Cerebellar nuclear complex (tissue), 1 donor: ENCODE measurements around the gene A1BG.

Experiments
- DNase-seq, 2 experiments: peaks; one replicate each; lab custom pipeline; 2025; lab: John Stamatoyannopoulos, UW

The A1BG gene, protein sequence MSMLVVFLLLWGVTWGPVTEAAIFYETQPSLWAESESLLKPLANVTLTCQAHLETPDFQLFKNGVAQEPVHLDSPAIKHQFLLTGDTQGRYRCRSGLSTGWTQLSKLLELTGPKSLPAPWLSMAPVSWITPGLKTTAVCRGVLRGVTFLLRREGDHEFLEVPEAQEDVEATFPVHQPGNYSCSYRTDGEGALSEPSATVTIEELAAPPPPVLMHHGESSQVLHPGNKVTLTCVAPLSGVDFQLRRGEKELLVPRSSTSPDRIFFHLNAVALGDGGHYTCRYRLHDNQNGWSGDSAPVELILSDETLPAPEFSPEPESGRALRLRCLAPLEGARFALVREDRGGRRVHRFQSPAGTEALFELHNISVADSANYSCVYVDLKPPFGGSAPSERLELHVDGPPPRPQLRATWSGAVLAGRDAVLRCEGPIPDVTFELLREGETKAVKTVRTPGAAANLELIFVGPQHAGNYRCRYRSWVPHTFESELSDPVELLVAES

DNA sequence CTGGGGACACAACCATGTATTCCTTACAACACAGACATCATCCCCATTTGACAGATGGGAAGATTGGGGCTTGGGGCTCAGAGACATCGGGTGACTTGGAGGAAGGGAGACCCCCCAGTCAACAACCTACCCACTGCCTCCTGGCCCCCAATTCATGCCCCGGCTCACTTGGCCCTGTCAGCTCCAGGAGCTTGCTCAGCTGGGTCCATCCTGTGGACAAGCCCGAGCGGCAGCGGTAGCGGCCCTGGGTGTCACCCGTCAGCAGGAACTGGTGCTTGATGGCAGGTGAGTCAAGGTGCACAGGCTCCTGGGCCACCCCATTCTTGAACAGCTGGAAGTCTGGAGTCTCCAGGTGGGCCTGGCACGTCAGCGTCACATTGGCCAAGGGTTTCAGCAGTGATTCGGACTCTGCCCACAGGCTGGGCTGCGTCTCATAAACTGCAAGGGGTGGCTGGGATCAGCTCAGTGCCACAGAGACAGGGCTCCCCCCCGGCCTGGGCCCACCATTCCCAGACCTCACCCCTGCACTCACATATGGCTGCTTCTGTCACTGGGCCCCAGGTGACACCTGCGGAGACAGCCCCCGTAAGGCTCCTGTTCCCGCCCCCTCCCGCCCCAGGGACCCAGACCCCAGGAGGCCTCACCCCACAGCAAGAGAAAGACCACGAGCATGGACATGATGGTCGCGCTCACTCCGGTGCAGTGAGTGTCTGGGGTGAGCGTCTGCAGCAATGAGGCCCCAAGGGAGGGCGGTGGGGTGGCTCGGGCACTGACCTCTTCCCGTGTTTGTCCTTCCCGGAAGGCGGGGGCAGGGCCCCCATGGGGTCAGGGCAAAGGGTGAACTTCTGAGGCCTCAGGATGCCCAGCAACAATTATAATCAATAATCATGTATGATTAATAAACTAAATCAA is at the start of gene A1BG:
TSS of gene A1BG (minus strand) at position 733 of the 912 bp plus-strand sequence. CDS start at position 678, 55 bp downstream.
- DNase-seq, result no peak

DNA sequence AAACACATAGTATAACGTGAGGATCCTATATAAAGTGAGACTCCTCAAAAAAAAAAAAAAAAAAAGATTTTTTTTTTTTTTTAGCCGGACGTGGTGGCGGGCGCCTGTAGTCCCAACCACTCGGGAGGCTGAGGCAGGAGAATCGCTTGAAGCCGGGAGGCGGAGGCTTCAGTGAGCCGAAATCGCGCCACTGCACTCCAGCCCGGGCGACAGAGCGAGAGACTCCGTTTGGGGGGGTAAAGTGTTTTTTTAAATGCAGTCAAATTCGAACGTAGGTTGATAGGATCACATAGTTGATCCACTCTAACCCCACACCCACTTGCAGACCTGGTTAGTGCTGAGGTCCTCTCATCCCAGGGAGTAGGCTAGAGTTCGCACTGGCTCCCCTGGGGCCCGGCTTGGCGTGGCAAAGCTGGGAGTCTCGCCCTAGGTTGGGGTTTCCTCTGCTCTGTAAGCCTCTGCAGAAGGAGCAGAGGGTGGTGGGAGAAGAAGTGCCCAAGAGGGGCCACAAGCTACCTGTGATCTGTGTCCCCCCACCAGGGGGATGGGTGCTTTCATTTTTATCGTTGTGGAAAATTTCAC is 48.6 kb upstream of the A1BG start:
- no peak for DNase-seq

DNA sequence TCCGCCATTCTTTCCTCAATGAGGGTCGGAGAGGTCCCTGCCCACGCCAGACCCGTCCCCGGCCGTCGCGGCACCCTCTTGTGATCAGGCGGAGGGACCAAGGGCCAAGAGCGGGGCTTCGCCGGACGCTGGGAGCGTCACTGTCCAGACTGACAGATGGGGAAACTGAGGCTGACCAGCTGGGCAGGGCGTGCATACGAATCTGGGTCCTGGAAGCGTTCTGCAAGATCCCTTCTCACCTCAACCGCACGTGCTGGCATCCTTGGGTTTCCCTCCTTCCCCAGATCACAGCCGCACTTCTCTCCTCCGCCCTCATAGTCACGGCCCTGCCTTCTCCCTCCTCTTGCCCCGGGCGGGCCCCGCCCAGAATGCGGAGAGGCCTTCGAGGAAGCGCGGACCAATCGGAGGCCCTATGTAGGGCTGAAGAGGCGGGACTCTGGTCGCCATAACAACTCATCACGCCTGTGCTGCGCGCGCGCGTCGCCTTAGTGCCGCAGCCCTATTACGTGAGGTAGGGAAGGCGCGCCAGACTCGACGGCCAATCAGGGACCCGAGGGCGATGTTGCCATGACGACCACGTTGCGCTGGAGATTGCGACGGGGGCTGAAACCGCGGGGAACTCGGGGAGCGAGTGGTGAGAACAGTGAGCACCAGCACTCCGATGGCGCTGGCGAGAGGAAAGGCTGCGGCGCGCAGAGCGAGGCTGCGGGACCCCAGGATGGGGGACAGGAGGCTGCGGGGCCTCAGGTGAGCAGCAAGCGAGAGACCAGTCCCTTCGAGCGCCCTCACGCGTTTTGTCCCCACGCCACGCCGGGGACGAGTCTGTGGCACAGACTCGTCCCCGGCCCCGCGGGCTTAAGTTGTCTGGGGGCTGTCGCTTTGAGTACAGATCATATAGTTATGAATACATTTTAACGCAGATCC is 47.9 kb upstream of the A1BG start:
- DNase-seq, result peak; percentile 96 to 99

DNA sequence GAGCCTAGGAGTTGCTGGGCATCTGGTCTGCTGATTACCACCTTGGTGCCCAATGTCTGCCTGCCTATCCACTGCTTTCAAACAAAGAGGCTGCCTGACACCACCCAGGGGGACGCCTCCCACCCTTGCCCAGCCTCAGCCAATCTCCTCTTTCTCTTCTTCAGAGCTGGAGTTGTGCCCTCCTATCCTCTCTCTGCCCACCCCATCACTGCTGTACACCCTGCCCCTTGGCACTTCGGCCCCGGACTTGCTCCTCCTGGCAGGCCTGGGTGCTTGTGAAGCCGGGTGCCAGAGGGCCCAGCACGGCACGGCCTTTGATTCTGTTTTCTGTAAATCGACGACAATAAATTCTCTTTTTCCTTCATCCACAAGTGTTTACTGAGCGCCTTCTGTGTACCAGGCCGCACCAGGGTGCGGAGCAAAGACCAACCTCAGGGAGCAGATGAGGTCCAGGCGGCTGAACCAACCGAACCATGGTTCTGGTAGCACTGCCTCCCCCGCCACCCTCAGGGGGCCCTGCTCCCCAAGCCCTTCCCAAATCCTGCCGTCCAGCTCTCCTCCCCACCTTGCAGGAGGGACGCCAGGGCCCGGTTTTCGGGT is 47.1 kb upstream of the A1BG start:
- peak in 1 of 2 experiments; percentile 68 for DNase-seq

DNA sequence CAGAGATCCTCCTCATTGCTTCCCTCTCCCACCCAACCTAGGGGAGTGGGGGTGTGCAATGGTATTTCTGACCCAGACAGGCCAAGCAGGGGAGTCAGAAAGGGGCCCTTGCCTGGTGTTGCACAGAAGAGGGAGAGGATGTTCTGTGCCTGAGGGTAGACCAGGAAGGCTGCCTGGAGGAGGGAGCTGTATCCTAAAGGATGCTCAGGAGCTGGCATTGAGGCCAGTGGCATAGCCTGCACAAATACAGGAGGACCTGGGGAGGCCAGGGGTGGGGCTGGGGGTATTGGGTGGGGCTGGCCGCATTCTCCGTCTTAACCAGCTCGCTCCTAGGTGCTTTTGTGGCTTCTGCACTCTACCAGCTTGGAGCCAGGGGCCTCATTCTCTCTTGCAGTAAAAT is 46.6 kb upstream of the A1BG start:
- no peak for DNase-seq

DNA sequence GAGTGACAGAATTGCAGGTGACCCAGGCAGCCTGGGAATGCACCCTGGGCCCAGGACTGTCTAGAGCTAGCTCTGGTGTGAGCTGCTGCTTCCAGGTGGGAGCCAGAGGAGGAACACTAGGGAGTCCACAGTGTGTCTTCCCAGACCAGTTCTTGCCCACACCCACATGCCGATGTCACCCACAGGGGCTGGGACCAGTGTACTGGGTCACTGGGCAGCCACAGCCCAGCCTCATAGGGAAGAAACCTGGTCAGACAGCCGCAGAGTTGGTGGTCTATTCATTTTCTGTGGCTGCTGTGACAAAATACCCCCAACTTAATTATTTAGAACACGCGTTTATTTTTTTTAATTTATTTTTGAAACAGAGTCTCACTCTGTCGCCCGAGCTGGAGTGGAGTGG is 45.3 kb upstream of the A1BG start:
- DNase-seq, result no peak

DNA sequence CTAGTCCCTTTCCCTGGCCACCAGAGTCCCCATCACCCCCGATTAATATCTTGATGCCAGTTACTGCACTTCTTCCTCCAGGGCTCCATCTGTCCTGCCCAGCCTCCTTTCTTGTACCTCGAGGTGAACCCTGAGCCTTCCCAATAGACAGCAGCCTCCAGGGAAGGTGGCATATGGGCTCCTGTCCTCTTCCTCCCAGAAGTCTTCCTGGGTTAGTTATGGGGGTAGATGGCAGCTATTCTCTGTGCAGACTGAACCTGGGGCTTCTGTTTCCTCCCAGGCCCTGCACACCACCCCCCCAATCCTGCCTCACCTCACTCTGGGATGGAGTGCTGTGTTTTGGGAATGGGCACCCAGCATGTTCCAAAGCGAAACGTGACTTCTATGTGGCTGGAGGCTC is 44.8 kb upstream of the A1BG start:
- no peak for DNase-seq

DNA sequence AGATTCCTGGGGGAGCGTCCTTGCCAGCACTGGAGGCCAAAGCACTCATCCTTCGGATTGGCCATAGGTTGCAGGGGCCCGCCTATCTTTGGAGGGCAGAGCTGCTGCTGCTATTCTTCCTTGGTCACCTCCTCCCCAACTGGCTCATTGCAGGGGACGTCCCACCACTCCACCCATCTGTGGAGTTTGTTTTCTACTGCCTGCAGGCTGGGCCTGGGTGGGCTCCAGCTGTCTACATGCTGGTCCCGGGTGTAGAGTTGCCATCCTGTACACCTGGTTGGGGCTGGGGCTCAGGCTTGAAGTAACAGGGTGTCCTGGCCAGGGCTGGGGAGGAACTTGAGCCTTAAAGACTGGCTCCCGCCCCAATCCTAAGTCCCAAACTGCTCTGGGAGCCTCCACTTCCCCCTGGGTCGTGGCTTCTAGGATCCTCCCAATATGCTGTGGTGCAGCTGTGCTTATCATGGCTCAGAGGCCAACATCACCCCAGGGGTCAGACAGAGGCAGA is 44.3 kb upstream of the A1BG start:
- no peak for DNase-seq

DNA sequence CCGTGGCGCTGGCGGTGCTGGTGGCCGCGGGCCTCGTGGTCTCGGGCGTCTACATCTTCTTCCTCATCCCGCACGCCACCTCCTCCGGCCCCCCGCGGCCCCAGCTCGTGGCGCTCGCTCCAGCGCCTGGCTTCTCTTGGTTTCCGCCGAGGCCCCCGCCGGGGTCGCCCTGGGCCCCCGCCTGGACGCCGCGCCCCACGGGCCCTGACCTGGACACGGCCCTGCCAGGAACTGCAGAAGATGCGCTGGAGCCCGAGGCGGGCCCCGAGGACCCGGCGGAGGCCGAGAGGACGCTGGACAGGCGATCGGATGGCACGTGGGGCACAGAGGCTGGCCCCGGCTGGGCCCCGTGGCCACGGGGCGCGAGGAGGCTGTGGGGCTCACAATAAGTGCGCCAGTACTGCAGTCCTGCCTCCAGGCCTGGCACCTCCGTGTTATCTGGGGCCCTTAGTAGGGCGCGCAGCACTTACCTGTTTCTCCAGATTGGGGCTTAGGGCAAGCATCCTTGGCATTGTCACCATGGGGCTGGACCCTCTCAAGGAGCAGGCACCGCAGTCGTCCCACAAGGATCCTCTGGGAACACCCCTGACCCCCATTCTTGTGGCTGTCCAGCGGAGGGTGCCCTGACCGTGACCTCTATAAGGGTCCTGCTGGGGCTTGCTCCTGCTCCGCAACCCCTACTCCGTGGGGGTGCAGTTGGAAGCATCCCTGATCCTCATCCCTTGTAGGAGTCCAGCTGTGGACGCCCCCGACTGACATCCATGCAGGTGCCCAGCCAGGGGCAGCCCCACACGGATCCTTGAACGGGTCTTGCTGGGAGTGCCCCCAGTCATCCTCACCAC is 43.6 kb upstream of the A1BG start:
- DNase-seq, result no peak

DNA sequence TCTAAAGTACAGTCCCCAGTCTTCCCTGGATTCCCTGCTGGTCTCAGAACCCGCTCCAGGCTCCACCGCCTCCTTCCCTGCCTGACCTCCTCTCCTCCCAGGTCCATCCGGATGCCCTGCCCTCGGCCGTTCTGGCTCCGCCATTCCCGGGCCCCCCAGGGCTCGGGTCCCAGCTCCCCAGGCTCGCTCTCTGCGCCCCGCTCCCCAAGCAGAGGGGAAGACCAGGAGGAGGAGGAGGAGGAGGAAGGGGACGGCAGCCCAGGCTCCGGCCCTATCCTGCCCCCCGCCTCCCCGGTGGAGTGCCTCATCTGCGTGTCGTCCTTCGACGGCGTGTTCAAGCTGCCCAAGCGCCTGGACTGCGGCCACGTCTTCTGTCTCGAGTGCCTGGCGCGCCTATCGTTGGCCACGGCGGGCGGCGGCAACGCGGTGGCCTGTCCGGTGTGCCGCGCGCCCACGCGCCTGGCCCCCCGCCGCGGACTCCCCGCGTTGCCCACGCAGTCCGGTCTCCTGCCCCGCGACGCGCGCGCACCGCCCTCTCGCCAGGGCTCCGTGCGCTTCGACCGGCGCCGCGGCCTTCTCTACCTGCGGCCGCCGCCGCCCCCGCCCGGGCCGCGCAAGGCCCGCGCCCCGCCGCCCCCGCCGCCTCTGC is 42.8 kb upstream of the A1BG start:
- no peak for DNase-seq

DNA sequence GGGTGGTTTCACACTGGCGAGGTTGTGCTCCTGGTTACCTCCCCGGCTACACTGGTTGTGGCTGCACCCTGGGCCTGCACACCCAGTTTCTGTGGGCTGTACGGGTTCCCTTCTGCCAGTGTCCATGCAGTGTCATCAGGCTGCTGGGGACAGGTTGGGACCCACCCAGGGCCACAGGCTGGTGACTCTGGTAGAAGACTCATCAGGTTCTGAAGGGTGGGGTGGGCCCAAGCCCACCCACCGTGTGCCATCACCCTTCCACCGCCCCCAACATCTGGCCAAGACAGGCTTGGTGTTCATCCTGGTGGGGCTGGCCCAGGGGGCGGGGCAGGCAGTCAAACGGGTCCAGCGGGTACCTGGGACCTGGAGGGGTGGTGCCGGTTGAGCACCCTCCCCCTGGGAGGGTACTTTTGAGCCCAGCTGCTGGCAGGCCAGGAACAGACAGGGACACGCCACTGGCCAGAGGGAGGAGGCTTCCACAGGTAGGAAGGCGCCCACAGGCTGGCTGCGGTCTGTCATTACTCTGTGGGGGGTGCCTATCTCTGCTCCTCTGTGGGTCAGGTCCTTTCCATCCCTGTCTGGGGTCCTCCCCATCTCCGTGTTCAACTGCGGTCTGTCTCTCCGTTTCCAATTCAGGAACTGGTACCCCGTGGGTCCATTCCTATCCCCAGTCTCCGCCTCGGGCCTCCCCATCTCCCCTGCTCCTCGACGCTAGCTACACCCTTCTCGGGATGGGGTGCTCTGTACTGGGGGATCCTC is 42.1 kb upstream of the A1BG start, which contains the start of gene RNF225:
TSS of gene RNF225 (plus strand) at position 437 of the 759 bp plus-strand sequence. CDS start 434 bp downstream, outside the sequence.
- DNase-seq, result no peak

DNA sequence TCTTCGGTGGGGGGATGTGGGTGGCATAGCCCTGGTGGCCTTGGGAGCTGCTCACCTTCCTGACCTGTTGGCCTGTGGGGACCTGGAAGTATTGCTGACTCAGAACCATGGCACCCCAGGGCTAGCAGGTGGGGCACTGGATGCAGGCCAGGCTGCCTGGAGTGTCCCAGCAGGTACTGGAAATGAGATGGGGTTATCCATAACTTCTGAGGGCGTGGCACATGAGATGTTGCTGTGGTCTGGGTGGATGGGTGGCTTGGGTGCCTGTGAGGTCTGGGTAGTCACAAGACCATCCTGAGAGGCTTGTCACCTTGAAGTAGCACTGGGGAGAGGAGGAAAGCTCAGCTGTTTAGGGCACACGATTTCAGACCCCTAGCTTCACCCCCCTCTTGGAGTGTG is 41.5 kb upstream of the A1BG start:
- DNase-seq, result no peak

DNA sequence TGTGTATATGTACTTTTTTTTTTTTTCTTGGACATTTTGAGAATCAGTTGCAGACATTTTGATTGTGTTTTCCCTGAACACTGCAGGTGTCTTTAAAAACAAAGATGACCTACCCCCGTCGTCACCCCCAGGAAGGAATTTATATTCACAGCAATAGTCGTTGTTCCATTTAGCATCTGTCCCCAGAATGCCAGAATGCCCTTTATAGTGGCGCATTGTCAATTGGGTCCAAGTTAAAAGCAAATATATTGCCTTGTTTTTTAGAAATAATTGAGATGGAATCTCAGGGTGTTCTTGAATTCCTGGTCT is 40.4 kb upstream of the A1BG start:
- no peak for DNase-seq

DNA sequence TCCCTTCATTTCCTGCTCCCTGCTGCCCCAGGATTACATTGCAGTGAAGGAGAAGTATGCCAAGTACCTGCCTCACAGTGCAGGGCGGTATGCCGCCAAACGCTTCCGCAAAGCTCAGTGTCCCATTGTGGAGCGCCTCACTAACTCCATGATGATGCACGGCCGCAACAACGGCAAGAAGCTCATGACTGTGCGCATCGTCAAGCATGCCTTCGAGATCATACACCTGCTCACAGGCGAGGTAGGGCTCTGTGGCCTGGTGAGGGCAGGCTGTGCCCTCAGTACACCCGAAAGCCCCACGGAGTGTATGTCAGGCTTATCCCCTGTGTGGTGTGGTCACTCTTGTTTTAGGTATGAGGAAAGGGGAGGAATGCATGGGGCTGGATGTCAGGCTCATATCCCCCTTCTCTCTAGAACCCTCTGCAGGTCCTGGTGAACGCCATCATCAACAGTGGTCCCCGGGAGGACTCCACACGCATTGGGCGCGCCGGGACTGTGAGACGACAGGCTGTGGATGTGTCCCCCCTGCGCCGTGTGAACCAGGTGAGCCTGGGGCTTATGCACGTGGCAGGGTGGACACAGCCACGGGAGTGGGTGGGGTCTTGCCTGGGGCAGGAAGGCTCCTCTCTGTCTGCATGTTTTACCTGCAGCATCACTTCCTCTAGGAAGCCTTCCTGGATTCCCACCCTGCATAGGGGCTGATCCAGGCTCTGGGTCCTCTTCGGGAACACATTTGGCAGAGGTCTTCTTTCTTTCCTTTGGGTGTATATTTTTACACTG is 39.8 kb upstream of the A1BG start:
- DNase-seq, result no peak

DNA sequence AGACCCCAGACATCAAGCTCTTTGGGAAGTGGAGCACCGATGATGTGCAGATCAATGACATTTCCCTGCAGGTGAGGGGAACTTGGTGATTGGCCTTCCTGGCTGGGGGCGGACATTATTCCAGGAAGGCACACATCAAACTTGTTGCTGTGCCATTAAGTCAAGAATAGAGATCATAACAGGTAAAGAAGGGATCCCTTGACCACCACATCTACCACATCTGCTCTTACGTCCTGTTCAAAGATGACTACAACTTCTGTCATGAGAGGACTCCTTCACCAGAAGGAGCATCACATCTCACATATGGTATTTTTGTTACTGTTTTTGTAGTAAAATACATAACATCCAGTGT is 34.9 kb upstream of the A1BG start:
- no peak for DNase-seq

DNA sequence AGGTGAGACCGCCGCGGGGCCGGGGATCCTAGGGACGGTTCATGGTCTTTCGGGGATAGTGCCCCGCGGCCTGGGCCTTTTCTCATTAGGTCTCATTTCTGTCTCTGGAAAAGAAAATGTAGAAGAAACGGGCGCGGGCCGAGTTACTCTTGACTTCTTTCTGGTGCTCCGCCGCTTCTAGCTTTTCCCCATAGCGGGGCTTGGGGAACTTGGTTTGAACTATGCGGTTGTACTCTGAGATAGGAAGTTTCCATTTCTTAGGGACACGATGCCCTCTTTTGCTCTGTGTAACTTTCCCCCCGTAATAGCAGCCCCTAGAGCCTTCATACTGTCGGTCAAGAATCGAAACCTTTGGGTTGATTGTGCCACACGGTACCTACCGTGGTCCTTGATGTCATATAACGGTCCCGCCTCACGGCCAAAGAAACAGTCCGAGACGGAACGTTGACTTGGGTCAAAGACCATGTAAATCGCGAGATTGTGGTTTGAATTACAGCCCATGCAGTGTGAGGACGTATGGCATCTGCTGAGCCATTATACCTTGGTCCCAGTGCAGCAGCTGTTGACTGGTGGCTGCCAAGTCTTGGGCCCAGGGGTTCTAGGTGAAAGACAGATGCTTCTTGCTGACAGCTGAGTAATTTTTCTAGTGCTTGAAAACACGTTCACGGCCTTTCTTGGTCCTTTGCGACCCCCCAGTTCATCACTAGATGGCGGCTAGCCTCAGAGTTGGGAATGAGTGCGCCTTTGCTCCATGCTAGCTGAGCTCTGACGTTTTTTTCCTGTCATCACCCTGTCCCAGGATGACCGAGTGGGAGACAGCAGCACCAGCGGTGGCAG is 34.3 kb upstream of the A1BG start:
- no peak for DNase-seq
